ENCODE results near the gene DLG1.

Gene DLG1

DNA sequence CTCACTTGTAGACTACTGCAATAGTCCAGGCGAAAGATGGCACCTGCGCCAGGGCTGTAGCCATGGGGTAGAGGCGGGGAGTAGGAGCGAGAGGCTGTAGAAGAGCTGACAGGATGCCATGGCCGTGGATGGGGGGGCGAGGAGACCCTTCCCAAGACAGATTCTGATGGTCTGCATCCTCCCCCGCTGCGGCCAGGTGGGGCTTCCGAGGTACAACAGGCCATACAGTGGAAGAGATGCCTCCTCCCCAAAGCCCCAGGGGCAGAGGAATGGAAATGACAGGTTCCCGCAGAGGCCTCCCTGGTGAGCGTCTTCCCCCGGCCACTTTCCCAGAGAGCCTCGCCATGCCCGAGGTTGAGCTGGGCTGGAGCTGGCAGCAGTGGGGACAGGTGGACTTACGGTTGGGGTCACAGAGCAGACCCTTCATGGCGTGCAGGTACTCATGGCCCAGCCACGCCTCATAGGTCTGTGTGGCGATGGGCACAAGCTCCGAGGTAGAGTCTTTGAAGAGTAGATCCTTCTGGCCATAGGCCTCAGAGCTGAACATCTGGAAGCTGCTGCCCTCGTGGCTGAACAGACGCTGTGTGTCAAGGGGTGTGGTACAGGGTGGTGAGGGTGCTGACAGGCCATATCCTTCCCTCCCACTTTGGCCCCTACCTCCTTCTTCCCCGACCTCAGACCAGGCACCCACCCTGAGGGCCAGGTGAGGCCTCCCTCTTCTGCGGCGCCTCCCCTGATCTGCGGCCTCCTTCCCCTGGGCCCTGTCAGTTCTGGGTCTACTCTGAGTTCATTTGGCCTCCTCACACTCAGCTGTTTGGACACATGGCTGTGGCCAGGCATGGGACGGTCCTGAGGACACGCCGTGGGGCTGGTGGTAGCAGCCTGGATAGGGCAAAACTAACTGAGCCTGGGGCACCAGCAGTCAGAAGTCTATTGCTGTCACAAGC, 282.3 kb downstream of the DLG1 start:
- TF ChIP-seq, protein P1, sequence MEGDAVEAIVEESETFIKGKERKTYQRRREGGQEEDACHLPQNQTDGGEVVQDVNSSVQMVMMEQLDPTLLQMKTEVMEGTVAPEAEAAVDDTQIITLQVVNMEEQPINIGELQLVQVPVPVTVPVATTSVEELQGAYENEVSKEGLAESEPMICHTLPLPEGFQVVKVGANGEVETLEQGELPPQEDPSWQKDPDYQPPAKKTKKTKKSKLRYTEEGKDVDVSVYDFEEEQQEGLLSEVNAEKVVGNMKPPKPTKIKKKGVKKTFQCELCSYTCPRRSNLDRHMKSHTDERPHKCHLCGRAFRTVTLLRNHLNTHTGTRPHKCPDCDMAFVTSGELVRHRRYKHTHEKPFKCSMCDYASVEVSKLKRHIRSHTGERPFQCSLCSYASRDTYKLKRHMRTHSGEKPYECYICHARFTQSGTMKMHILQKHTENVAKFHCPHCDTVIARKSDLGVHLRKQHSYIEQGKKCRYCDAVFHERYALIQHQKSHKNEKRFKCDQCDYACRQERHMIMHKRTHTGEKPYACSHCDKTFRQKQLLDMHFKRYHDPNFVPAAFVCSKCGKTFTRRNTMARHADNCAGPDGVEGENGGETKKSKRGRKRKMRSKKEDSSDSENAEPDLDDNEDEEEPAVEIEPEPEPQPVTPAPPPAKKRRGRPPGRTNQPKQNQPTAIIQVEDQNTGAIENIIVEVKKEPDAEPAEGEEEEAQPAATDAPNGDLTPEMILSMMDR (IDR thresholded peaks at IDR 0.05; ENCODE audit: extremely low read depth, missing control alignments): no peak
- DNase-seq (ENCODE audit: low spot score): no peak

- TF ChIP-seq, protein P1 (IDR thresholded peaks at IDR 0.05; ENCODE audit: extremely low read depth, missing control alignments): no peak
- DNase-seq (ENCODE audit: low spot score): no peak
Measured at GRCh38 chr3:197014942-197015575, 283.4 kb downstream of the DLG1 start.

- DNase-seq (ENCODE audit: low spot score): no peak
- TF ChIP-seq, protein P1 (IDR thresholded peaks at IDR 0.05; ENCODE audit: extremely low read depth, missing control alignments): no peak
Measured at GRCh38 chr3:197014024-197014423, 284.4 kb downstream of the DLG1 start.

DNA sequence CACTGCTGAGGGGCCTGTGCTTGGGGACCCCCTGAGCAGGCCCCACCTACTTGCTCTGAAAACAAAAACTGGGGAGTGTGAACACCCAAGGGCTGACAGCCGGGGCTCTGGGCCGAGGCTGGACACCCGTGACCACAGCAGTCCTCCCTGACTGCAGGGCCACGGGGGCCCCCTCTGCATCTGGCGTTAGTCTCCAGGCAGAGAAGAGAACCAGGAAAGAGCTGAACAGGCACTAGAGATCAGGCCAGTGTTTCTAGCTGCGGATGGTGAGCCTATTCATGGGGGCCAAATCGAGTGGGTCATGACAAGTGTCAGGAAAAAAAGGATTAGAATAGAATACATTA, 285.9 kb downstream of the DLG1 start:
- TF ChIP-seq, protein P1 (IDR thresholded peaks at IDR 0.05; ENCODE audit: extremely low read depth, missing control alignments): no peak
- DNase-seq (ENCODE audit: low spot score): no peak

DNA sequence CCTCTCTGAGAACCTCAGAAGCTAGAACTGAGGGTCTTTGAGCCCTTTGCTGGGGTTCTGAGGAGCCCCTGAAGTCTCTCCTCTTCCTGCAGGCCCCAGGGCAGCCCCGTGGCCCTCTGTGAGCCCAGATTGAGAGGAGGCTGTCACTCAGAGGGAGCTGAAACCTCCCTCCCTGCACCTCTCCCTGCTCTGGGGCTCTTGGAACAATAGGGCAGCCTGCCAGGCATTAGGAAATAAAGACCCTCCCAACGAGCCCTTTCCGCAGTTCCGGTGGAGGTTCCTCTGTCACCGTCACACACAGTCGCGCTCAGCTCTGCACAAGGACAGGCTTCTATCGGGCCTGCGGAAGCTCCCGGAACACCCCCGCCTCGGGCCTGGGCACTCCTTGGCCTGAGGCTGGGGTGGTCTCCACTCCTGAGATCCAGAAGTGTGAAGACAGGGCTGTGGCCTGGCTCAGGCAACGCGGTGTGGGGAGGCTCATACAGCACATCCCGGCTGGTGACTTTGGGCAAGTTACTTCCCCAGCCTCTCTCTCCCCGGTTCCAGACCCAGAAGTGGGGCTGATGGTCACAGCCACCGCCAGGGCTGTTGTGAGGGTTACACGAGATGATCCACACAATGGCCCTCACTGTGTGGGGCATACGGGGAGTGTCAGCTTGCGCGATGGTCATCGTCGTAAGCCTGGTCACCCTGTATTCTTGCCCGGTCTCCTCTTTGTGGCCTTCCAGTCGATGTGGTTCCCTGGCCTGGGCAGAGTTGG, 286.5 kb downstream of the DLG1 start:
- DNase-seq (ENCODE audit: low spot score): no peak
- TF ChIP-seq, protein P1 (IDR thresholded peaks at IDR 0.05; ENCODE audit: extremely low read depth, missing control alignments): no peak

- TF ChIP-seq, protein P1 (IDR thresholded peaks at IDR 0.05; ENCODE audit: extremely low read depth, missing control alignments): no peak
Measured at GRCh38 chr3:197010556-197011351, 287.7 kb downstream of the DLG1 start.

More at GRCh38 chr3:197010556-197011351, 287.7 kb downstream of the DLG1 start:
- DNase-seq (ENCODE audit: low spot score): no peak

All from GM20000 (cell line).